Measurements from ENCODE around the gene TGFBR2. TPM values are rescaled to one million over a fixed set of nuclear protein-coding genes. Genes with fewer than 3 reads are reported as not detected.
"Not testable (repeated sequence)": the region's sequence is repeated elsewhere in the genome, so short reads cannot be mapped to it uniquely, and the experiment has no call there.

TGFBR2 gene
- total RNA-seq, 2 donors from 2014 or later = 37.7 to 45.9 TPM

DNA sequence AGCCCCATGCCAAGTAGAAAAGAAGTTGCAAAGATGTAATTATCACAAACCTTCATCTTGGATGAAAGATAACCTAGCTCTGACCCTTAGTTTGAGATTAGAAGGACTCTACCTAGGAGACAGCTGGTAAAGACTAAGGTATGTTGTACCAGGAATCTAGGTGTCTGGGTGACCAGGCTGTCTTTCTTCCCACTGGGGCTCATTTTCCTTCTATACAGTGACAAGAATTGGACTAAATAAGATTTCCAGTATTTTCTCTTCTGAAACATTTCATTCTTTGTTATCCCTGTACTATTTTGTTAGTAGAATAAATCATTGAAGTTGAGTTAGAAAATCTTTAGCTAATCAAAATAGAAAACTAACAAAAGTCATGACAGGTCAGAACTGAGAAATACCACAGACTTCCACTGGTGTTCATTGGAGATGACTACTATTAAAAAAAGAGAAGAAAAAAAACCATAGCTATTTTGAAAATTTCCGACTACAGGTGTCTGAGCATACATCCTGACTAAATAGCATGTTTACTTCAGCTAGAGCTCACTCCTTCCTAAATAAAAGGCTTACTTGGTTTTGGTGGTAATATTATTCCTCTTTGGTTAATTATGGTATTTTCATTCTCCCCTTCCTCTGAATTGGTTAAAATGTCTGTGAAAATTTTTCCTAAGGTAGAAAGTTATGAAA, 10.1 kb downstream of the TGFBR2 start:
- H3K4me1 Mint-ChIP-seq (ENCODE audit: low read depth) = peaks cover 100% of the 10 kb centered on the region
- ATAC-seq (replicated peaks in 1 of 2) = no peak
- H3K27ac Mint-ChIP-seq = peak overlapping the region; percentile 99
- DNase-seq = no peak
- H3K4me3 Mint-ChIP-seq = peak overlapping the region; percentile 83 to 95
- H3K27me3 Mint-ChIP-seq (ENCODE audit: low read depth) = no peaks in the 10 kb centered on the region
- H3K36me3 Mint-ChIP-seq (ENCODE audit: insufficient read depth in 2 of 2) = peaks cover 8 to 21% of the 10 kb centered on the region in 2 donors
- H3K9me3 Mint-ChIP-seq = no peaks in the 10 kb centered on the region

DNA sequence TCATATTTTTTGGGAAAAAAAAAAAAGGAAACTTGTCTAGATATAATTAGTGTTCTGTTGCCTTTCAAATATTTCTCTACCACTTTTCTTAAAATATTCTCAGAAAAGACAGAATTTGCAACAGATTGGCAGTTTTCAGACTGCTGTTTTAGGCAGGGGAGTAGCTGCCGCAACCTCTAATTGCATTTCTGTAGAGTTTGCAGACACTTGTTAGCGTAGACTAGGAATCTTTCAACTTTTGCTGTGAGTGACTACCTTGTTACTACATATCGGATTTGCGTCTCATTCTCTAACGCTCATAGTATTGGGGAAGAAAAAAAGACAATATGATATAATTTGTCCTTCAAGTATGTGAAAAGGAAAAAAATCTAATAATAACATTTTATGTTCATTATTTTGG, 10.7 kb downstream of the TGFBR2 start:
- ATAC-seq (replicated peaks in 1 of 2) (no peak), DNase-seq (no peak)
- peaks cover 8 to 24% of the 10 kb centered on the region in 2 donors for H3K36me3 Mint-ChIP-seq (ENCODE audit: insufficient read depth in 2 of 2)
- no peaks in the 10 kb centered on the region for H3K9me3 Mint-ChIP-seq
- no peaks in the 10 kb centered on the region for H3K27me3 Mint-ChIP-seq (ENCODE audit: low read depth)
- H3K4me3 Mint-ChIP-seq = peak overlapping the region; percentile 83 to 95
- peak overlapping the region; percentile 99 for H3K27ac Mint-ChIP-seq
- H3K4me1 Mint-ChIP-seq (ENCODE audit: low read depth) = peaks cover 100% of the 10 kb centered on the region

DNA sequence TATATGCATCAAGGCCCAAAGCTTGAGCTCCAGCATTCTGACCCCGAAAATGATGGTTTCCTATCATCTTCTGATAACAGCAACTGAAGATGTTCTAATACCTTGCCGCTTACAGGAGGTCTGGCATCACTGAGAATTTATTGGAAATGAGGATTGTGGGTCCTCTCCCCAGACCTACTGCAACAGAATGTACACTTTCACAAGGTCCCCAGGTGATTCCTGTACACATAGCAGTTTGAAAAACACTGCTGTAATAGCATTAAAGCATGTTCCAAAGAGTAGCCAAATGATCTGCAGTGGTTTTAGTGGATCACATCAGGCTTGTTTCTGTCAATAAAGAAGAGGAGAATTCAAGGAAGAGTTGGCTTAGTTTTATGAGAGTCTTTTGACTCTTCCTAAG, 11.3 kb downstream of the TGFBR2 start:
- DNase-seq = no peak
- Mint-ChIP-seq H3K4me3 (peak overlapping the region; percentile 83 to 89), H3K36me3 (ENCODE audit: insufficient read depth in 2 of 2) (peaks cover 8 to 24% of the 10 kb centered on the region in 2 donors), H3K4me1 (ENCODE audit: low read depth) (peaks cover 100% of the 10 kb centered on the region), H3K27ac (peak overlapping the region; percentile 93), H3K27me3 (ENCODE audit: low read depth) (no peaks in the 10 kb centered on the region), H3K9me3 (no peaks in the 10 kb centered on the region)
- ATAC-seq (replicated peaks in 1 of 2) = no peak

DNA sequence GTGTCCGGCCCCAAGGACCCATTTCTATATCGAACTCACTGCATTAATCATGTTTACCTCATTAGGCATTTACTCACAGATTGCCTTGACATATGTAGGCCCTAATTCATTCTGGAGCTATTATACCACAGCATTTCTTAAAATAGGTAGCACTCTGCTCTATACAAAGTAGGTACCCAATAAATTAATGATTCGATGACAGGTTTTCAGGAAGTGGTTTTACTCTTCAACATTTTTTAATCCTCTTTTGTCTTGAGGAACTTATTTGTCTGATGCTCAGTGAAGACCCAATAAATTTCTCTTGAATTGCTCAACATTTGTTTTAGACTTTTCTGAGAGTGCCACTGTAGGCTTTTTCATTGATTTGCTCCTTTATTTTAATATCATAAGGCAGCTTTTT, 12.1 kb downstream of the TGFBR2 start:
- H3K4me1 Mint-ChIP-seq (ENCODE audit: low read depth) = peaks cover 100% of the 10 kb centered on the region
- DNase-seq (no peak), ATAC-seq (replicated peaks in 1 of 2) (no peak)
- H3K27me3 Mint-ChIP-seq (ENCODE audit: low read depth) = no peaks in the 10 kb centered on the region
- H3K36me3 Mint-ChIP-seq (ENCODE audit: insufficient read depth in 2 of 2) = peaks cover 8 to 31% of the 10 kb centered on the region in 2 donors
- peak overlapping the region; percentile 93 for H3K27ac Mint-ChIP-seq
- peak overlapping the region; percentile 83 to 89 for H3K4me3 Mint-ChIP-seq
- H3K9me3 Mint-ChIP-seq = no peaks in the 10 kb centered on the region

DNA sequence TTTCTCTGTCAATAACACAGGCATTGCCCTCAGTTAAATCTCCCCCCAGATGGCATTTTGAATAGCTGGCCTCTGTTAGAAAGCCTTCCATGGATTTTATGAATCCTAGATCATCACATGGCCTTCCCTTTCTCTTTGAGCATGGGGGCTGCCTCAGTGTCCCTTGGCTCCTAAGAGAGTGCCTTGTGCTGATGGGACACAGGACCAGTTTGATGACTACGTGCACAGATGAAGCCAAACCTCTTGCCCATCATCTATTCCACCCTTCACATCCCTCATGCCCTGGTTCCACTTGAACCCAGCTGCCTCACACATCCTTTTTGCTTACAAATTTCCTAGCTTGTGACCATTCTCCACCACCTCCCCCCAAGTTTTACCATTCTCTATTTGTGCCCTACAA, 12.9 kb downstream of the TGFBR2 start:
- Mint-ChIP-seq H3K9me3 (no peaks in the 10 kb centered on the region), H3K4me3 (peak overlapping the region; percentile 83 to 89), H3K27me3 (ENCODE audit: low read depth) (no peaks in the 10 kb centered on the region), H3K4me1 (ENCODE audit: low read depth) (peaks cover 100% of the 10 kb centered on the region), H3K27ac (peak overlapping the region; percentile 93), H3K36me3 (ENCODE audit: insufficient read depth in 2 of 2) (peaks cover 9 to 36% of the 10 kb centered on the region in 2 donors)
- ATAC-seq (replicated peaks in 1 of 2) (no peak), DNase-seq (no peak)

DNA sequence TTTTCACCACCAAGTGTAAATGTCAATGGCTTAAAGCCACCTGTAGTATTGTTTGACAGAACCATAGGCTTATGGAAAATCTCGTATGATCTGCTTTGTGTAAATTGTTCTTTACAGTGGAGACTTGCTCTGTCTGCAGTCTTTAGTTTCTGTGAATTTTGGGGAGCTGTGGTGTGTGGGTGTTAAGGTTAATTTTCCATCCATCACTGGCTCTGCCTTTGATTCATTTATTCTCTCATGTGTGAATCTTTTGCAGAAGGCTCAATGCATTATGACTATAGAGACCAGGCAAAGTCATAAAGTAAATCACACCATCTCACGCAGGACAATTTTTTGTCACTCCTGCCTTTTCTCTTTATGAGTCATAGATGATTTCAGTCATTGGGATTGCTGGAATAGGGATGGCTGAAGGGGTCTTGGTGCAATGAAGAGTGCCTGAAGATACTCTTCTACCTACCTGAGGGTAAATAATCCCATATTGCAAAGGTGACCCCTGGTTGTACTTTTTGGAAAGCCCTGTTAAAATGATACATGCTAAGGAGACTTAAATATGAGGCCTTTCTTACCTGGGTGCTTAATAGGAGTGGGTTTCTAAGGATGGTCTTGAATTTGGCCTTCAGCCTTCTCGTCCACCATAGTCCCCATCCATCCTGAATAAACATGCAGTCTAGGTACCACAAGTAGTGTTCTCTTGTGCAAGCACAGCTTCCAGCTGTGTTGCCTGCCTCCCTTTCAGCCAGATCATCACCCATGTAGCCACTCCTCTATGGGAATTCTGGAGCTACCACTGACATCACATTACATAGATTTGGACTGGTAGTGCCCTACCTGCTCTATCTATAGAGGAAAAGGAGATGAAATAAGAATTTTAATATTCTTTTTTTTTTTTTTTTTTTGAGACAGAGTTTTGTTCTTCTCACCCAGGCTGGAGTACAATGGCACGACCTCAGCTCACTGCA, 14.3 kb downstream of the TGFBR2 start:
- Mint-ChIP-seq H3K4me3 (peak overlapping the region; percentile 83 to 89), H3K27ac (peak overlapping the region; percentile 97), H3K4me1 (ENCODE audit: low read depth) (peaks cover 100% of the 10 kb centered on the region), H3K27me3 (ENCODE audit: low read depth) (no peaks in the 10 kb centered on the region), H3K9me3 (no peaks in the 10 kb centered on the region), H3K36me3 (ENCODE audit: insufficient read depth in 2 of 2) (peaks cover 11 to 38% of the 10 kb centered on the region in 2 donors)
- DNase-seq (peak; percentile 59 to 63), ATAC-seq (replicated peaks in 1 of 2) (peak; percentile 81)

DNA sequence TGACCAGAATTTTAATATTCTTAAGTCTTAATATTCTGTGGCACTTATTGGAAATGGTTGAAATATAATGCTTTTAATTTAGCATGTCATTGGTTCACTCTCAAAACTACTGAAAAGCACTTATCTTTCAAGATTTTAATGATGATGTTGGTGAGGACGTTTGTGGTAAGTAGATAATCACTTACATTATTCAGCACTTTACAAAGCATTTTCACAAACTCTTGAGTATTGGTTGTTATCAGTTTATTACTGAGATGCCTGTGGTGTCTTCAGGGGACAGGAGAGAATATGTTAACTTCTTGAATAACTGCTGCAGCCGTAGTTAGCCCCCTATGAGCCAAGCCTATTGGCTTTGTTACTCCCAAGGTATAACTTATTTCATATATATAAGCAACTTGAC, 15.2 kb downstream of the TGFBR2 start:
- Mint-ChIP-seq H3K27me3 (ENCODE audit: low read depth) (no peaks in the 10 kb centered on the region), H3K36me3 (ENCODE audit: insufficient read depth in 2 of 2) (peaks cover 11 to 35% of the 10 kb centered on the region in 2 donors), H3K9me3 (no peaks in the 10 kb centered on the region), H3K4me3 (peak overlapping the region; percentile 74 to 78), H3K4me1 (ENCODE audit: low read depth) (peaks cover 100% of the 10 kb centered on the region), H3K27ac (peak overlapping the region; percentile 97)
- no peak for DNase-seq
- no peak for ATAC-seq (replicated peaks in 1 of 2)

DNA sequence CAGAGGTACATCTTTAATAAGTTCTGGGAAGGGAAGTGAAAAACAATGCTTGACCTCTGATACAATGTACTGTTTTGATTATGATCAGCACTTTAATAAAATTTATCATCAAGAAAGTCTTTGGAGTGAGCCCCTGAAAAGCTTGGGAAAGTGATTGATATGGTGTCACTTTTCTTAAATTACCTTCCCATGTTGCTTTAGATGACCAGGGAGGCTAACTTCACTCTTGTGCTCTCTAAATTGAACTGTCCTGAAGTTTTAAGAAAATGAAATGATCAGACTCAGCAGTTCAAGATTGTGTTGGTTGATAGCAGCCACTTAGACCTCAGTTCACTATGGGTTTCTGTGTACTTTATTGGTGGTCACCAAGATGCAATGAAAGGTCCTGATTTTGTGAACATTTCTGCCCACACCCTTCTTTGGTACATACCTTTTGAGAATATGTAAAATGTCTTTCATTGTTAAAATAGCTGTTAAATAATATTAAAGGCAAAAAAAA, 15.7 kb downstream of the TGFBR2 start:
- Mint-ChIP-seq H3K4me1 (ENCODE audit: low read depth) (peaks cover 100% of the 10 kb centered on the region), H3K9me3 (no peaks in the 10 kb centered on the region), H3K4me3 (peak overlapping the region; percentile 74 to 78), H3K27ac (peak overlapping the region; percentile 97), H3K36me3 (ENCODE audit: insufficient read depth in 2 of 2) (peaks cover 11 to 35% of the 10 kb centered on the region in 2 donors), H3K27me3 (ENCODE audit: low read depth) (no peaks in the 10 kb centered on the region)
- ATAC-seq (replicated peaks in 1 of 2) (peak in 1 of 2 donors; percentile 10), DNase-seq (no peak)

DNA sequence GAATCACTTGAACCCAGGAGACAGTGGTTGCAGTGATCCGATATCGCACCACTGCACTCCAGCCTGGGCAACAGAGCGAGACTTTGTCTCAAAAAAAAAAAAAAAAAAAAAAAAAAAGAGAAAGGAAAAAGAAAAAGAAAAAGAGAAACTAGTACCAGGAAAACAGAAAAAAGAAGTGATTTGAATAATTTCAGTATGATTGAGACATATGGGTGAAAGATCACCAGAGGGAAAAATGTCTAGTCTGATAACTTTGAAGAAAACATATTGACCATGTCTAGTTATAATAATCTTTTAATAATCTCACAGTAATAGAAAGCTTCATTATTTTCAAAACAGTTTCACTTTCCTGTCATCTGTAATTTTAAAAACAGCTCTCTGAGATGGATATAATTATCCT, 16.4 kb downstream of the TGFBR2 start:
- Mint-ChIP-seq H3K36me3 (ENCODE audit: insufficient read depth in 2 of 2) (peaks cover 11 to 31% of the 10 kb centered on the region in 2 donors), H3K9me3 (no peaks in the 10 kb centered on the region), H3K4me3 (peak overlapping the region; percentile 74 to 78), H3K27me3 (ENCODE audit: low read depth) (no peaks in the 10 kb centered on the region), H3K27ac (peak overlapping the region; percentile 97), H3K4me1 (ENCODE audit: low read depth) (peaks cover 99% of the 10 kb centered on the region)
- ATAC-seq (replicated peaks in 1 of 2) = no peak
- no peak for DNase-seq

DNA sequence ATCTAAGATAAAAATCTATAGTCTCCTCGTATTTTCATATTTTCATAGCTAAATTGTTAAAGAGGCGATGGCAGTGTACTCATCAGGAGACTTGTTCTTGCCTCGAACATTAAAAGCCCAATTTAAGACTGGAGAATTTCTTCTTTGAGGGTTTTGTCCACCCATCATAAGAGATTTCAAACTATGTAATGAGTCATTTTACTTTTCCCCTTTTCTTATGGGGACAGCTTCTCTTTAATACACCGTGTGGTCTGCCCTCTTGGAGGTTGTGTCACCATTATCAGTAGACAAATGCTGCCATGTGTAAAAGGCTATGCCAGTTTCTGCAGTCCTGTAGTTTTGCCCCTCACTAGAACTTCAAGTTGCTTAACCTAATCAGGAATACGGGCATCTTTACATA, 16.9 kb downstream of the TGFBR2 start:
- Mint-ChIP-seq H3K9me3 (no peaks in the 10 kb centered on the region), H3K27ac (peak overlapping the region; percentile 97), H3K27me3 (ENCODE audit: low read depth) (no peaks in the 10 kb centered on the region), H3K36me3 (ENCODE audit: insufficient read depth in 2 of 2) (peaks cover 11 to 31% of the 10 kb centered on the region in 2 donors), H3K4me1 (ENCODE audit: low read depth) (peaks cover 99% of the 10 kb centered on the region), H3K4me3 (peak overlapping the region; percentile 74 to 78)
- ATAC-seq (replicated peaks in 1 of 2) = peak; percentile 19 to 26
- peak in 1 of 2 donors; percentile 16 for DNase-seq

DNA sequence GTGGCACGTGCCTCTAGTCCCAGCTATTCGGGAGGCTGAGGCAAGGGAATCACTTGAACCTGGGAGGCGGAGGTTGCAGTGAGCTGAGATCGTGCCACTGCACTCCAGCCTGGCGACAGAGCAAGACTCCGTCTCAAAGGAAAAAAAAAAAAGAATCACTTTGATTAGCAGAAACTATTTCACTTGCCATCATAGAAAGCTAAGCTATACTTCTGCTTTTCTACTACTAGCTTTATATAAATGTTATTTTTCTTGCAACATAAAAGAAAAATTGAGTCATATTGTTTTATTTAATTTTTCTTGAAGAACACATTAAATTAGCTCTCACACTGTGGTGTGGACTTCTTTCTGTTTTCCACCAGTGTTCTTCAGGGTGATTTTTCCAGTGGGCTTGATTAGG, 18.1 kb downstream of the TGFBR2 start:
- H3K4me1 Mint-ChIP-seq (ENCODE audit: low read depth) = peaks cover 99% of the 10 kb centered on the region
- not testable (repeated sequence) for H3K9me3 Mint-ChIP-seq; ATAC-seq (replicated peaks in 1 of 2); H3K27me3 Mint-ChIP-seq (ENCODE audit: low read depth); DNase-seq
- H3K4me3 Mint-ChIP-seq = peak overlapping the region; percentile 74 to 78
- peaks cover 8 to 27% of the 10 kb centered on the region in 2 donors for H3K36me3 Mint-ChIP-seq (ENCODE audit: insufficient read depth in 2 of 2)
- peak overlapping the region; percentile 97 for H3K27ac Mint-ChIP-seq

DNA sequence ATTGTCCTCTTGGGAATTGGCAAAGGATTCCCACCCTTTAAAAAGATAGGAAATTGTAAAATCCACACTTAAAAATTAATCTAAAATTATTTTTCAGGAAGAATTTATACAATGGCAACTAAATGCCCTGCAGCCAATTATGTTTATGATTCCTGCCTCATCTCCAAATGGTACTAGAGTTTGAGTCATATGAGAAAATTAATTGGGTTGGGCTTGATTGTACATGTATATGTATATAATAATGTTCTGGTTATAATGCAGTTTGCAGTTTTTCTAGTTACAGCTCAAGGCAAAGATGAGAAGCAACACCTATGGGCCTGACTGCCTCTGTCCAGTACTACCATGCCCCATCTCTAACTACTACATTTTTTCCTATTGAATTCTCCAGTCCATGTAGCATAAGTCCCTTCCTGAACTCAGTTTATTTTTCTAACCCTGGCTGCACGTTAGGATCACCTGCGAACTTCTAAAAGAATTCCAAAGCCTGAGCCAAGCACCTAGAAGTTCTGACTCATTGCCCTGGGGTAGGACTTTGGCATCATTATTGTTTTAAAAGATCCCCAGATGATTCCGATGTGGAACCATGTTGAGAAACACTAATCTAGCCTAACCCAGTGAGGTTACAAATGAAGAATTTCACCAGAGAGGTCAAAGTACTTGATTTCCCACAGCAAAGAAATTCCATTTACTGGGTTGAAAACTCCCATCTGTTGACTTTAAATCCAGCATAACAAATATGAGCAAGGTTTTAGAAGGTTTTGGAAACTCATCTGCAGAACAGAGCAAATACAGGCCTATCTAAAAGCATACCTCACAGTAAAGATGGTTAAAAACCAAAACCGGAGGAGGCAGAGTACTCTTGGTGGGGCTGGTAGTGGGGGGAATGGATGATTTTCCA, 19.4 kb downstream of the TGFBR2 start:
- no peaks in the 10 kb centered on the region for H3K27me3 Mint-ChIP-seq (ENCODE audit: low read depth)
- peak overlapping the region; percentile 68 to 73 for H3K4me3 Mint-ChIP-seq
- DNase-seq = no peak
- peaks cover 99% of the 10 kb centered on the region for H3K4me1 Mint-ChIP-seq (ENCODE audit: low read depth)
- H3K36me3 Mint-ChIP-seq (ENCODE audit: insufficient read depth in 2 of 2) = peaks cover 7 to 22% of the 10 kb centered on the region in 2 donors
- H3K27ac Mint-ChIP-seq = peak overlapping the region; percentile 91
- H3K9me3 Mint-ChIP-seq = no peaks in the 10 kb centered on the region
- no peak for ATAC-seq (replicated peaks in 1 of 2)

All from activated T-cell treated with anti-CD3 and anti-CD28 coated beads, Interleukin-2, amount 50 U/mL, for 72 hours (primary cell).